Neural cell (in vitro differentiated cells): ENCODE data around the gene YPEL2.

Experiments
- CTCF ChIP-seq: fragments of 450-650 bp; IDR thresholded peaks from 2 replicates; pipeline ENCODE4 v1.5.1; 2014; ENCODE audit warnings: antibody characterized with exemption, mild to moderate bottlenecking, moderate library complexity; ENCODE audit not compliant: poor library complexity, severe bottlenecking
- EZH2 ChIP-seq: fragments of 200-600, 300-800 bp; shearing (Covaris generic), sonication (generic); IDR thresholded peaks from 2 replicates; pipeline ENCODE4 v1.6.1; 2014; ENCODE audit warnings: antibody characterized with exemption, low read length, borderline replicate concordance, mild to moderate bottlenecking; ENCODE audit not compliant: insufficient read depth, poor library complexity, severe bottlenecking
- POLR2AphosphoS5 ChIP-seq: IDR thresholded peaks from 2 replicates; pipeline ENCODE4 v1.6.1; 2012

DNA sequence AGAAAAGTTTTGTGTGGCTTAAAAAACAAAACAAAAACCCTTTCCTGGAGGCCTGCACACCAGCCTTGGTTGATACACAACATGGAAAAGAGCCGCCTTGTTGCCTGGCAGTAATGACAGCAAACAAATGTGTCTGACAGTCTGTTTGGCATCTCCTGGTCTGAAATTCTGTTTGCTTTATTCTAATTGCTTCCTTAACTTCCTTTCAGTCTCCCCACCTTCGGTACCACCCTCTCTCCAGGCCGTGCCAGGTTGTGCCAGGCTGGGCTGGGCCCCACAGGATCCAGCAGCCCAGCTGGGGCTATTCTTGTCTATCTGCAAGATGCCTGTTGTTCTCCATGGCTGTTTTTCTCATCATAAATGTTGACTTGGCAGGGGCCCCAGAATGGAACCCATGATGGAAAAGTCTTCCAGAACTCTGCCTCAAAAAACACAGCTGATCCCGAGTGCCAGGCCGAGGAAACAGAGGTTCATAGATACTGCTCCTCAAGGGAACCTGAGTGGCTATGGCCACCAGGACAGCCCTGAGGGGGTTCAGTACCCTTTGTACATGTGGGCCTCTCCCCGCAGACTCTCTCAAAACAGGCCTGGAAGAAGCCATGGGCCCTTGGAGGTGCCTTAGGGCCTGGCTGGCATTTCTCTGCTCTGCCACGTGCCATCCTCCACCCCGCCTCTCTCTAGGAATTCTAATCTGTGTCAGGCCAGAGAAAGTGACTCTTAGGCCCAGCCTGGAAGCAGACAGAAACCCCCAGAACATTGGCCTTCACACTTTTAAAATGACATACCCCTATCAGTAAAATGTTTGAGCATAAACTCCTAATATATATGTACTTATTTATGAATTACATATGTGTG lies 50.5 kb downstream of the YPEL2 start:
- no peak for TF ChIP-seq CTCF
- TF ChIP-seq POLR2AphosphoS5 = no peak
- TF ChIP-seq EZH2 = no peak
